Activated T-helper 1 cell treated with anti-CD3 and anti-CD28 coated beads, Interleukin-12 subunit alpha, Interleukin-12 subunit beta, Interleukin-2, Interleukin-4 antibody, amounts not matched to agents 30 ng/mL and 10 ng/mL and 1 ng/mL, durations not matched to agents 14 hours and 24 hours and 36 hours (primary cell): Measurements from ENCODE around the gene ZBTB20. TPM values are rescaled to one million over a fixed set of nuclear protein-coding genes. Genes with fewer than 3 reads are reported as not detected.

Experiments
- DNase-seq: peaks from one replicate; pipeline ENCODE4 v3.0.0; 2021; ENCODE audit warnings: low spot score
- H3K27ac Mint-ChIP-seq: one replicate; pipeline ENCODE4 v1.8.0; 2021; ENCODE audit warnings: mild to moderate bottlenecking, mixed read lengths
- H3K27me3 Mint-ChIP-seq: one replicate; pipeline ENCODE4 v1.8.0; 2022; ENCODE audit warnings: mild to moderate bottlenecking, moderate library complexity, mixed read lengths; ENCODE audit not compliant: insufficient read depth
- H3K36me3 Mint-ChIP-seq: one replicate; pipeline ENCODE4 v1.8.0; 2021; ENCODE audit warnings: low read depth, mixed read lengths
- H3K4me1 Mint-ChIP-seq: one replicate; pipeline ENCODE4 v1.8.0; 2021; ENCODE audit warnings: low read depth, mixed read lengths
- H3K4me3 Mint-ChIP-seq: one replicate; pipeline ENCODE4 v1.8.0; 2021; ENCODE audit warnings: mild to moderate bottlenecking, moderate library complexity, mixed read lengths
- H3K9me3 Mint-ChIP-seq: one replicate; pipeline ENCODE4 v1.8.0; 2021; ENCODE audit warnings: mixed read lengths
- intact Hi-C: fragments of 100-400 bp; cut with micrococcal nuclease; formaldehyde crosslinking; loops from one replicate; pipeline ENCODE4 v1.15.1; 2024
- total RNA-seq: library from RNA; stranded (reverse); gene quantifications from 2 replicates; pipeline ENCODE4 v1.2.3, GENCODE V29; 2022

ZBTB20 gene
- total RNA-seq, 1 donor from 2014 or later = 4.1 TPM

DNA sequence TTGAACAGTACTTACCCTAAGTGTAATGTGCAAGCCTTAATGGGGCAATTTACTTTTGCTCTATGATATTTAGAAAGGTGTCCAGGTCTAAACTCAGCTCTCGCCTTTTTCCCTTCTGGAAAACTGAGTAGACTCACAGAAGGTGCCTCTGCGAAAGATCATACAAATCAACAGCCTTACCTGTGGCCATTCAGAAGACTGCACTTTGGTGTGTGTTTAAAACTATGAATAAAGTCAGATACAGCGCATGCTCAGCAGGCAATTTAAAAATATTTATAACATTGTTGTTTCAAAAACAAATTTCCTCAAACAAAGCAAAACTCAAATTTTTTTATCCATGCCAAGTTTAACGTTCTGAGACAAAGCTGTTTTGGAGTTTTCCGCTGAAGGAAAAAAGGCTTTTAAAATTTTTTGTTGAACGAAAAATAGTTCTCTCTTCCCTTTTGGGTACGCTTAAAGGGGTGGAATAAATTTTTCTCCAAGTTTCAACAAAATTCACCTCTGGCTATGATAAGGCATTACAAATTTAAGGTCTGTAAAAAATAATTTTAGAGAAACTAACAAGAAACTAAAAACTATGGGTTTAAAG, 697.0 kb downstream of the ZBTB20 start:
- peaks cover 11% of the 10 kb centered on the region for H3K27me3 Mint-ChIP-seq
- H3K9me3 Mint-ChIP-seq = no peaks in the 10 kb centered on the region
- no peaks in the 10 kb centered on the region for H3K36me3 Mint-ChIP-seq
- H3K4me1 Mint-ChIP-seq = no peaks in the 10 kb centered on the region
- no peak overlapping the region for H3K27ac Mint-ChIP-seq
- H3K4me3 Mint-ChIP-seq = no peak overlapping the region
- no peak for DNase-seq
- intact Hi-C loops = no loop called here

DNA sequence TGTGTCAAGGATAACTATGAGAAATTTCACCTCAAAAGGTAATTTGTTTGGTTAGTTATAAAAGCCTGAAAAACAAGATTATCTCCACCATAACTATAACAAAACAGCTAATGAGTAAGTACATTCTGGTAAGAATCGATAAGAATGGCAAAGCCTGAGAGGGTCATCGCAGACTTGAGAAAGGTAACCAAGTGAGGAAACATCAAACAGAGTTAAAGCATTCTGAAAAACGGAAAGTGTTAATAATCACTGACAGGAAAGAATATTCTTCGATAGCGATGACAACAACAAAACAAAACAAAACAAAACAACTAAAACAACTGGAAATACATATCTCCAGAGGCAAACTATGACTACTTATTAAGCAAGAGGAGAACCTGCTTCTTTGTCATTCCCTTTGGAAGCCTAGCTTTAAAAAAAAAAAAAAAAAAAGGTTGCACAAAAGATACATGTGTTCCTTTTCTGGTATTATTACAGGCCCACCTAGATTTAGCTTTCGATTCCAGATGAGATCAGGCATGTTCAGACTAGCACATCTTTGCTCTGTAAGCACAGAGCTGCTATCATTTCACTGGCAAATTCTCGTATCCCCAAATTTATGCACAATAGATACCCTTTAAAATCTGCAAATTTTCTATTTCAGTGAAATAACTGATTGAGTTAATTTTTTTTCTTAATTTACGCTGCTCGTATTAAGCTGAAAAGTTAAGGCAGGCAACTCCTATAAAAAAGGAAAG, 697.6 kb downstream of the ZBTB20 start:
- DNase-seq = no peak

DNA sequence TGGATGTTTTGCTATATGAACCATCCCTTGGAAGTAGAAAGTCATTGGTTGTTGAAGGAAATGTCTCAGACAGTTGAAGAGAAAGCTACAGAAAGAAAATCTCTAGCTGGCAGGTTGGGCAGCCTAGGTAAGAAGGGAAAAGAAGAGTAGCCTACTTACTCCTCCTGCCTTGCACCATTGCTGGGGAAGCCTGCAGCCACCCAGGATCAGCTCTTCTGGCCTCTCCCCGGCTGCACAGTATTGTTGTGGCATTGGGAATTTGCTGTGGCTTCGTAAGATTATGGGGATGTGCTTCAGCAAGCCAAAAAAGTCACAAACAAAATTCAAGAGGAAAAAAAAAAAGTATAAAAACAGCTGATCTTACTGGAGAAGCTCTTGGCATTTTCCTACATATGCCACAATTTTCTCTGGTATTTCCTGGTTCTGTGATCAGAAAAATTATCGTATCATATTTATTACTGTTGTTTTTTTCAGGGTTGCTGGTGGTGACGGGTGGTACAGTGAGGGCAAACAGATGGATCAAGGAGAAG, 699.1 kb downstream of the ZBTB20 start:
- H3K27me3 Mint-ChIP-seq = peaks cover 6% of the 10 kb centered on the region

More for the DNA sequence above, 697.6 kb downstream of the ZBTB20 start:
- Mint-ChIP-seq H3K4me3 (no peak overlapping the region), H3K4me1 (no peaks in the 10 kb centered on the region), H3K27me3 (peaks cover 11% of the 10 kb centered on the region), H3K27ac (no peak overlapping the region), H3K36me3 (no peaks in the 10 kb centered on the region), H3K9me3 (no peaks in the 10 kb centered on the region)
- intact Hi-C loops = no loop called here

DNA sequence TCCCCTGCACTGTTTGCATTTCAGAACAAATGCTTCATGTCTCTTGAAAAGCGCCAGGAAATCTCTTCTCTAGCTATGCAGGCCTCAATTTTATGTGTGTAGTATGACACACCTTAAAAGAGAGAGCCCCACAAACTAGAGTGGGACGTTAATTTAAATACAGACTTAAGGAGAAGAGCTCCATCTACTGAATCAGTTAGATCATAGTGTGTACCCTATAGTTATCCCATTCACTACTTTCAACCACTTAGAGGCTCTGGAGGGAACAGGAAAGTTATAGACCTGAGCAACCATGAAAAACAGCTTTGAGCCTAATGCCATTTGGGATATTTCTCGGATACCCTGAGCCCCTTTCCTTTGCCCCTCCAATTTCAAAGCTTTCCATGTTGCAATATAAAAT, 699.5 kb downstream of the ZBTB20 start:
- no peaks in the 10 kb centered on the region for H3K4me1 Mint-ChIP-seq

More for the DNA sequence above, 699.1 kb downstream of the ZBTB20 start:
- Mint-ChIP-seq H3K27ac (no peak overlapping the region), H3K4me3 (no peak overlapping the region), H3K36me3 (no peaks in the 10 kb centered on the region), H3K9me3 (no peaks in the 10 kb centered on the region), H3K4me1 (no peaks in the 10 kb centered on the region)
- no peak for DNase-seq
- intact Hi-C loops = no loop called here

DNA sequence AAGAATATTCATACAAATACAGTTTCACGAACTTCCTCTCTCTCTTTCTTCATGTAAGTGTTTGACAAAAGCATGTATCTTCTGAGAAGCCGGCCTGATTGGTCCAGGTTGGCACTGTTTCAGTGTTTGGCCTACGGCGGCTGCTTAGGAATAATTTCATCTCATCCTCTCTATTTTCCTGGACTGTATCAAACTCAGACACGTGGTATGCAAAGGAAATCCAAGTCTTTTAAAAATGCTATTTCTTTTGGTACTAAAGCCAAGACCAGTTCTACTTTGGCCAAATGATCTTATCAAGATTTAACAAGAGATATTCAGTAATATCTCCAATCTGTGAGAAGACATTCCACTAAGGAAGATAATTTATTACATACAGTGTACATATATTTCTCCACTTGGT, 700.5 kb downstream of the ZBTB20 start:
- DNase-seq = no peak
- Mint-ChIP-seq H3K27me3 (peaks cover 5% of the 10 kb centered on the region), H3K4me1 (no peaks in the 10 kb centered on the region), H3K4me3 (no peak overlapping the region), H3K36me3 (no peaks in the 10 kb centered on the region), H3K9me3 (no peaks in the 10 kb centered on the region), H3K27ac (no peak overlapping the region)
- intact Hi-C loops = no loop called here

More for the DNA sequence above, 699.5 kb downstream of the ZBTB20 start:
- H3K27ac Mint-ChIP-seq = no peak overlapping the region
- H3K4me3 Mint-ChIP-seq = no peak overlapping the region
- intact Hi-C loops = no loop called here
- H3K9me3 Mint-ChIP-seq = no peaks in the 10 kb centered on the region
- H3K27me3 Mint-ChIP-seq = peaks cover 5% of the 10 kb centered on the region
- H3K36me3 Mint-ChIP-seq = no peaks in the 10 kb centered on the region
- DNase-seq = no peak

DNA sequence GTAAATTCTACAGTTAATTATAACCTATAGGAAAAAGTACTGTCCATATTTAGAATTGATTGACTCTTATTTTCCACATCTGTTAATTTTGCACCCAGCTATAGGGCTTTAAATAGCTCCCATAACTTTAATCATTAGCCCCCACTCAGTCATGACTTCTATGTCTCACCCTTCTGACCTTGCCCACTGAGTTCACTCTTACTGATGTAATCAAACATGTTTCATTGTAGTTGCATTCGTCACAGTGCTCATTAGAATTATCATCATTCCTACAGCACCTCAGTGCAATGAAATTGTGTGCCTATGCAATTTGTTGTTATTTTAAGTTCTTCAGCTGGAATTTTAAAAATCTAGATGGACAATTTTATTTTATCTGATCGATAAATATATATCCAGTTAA, 701.9 kb downstream of the ZBTB20 start:
- Mint-ChIP-seq H3K36me3 (no peaks in the 10 kb centered on the region), H3K27ac (no peak overlapping the region), H3K9me3 (no peaks in the 10 kb centered on the region), H3K4me3 (no peak overlapping the region), H3K27me3 (no peaks in the 10 kb centered on the region), H3K4me1 (no peaks in the 10 kb centered on the region)
- no peak for DNase-seq
- intact Hi-C loops = no loop called here

DNA sequence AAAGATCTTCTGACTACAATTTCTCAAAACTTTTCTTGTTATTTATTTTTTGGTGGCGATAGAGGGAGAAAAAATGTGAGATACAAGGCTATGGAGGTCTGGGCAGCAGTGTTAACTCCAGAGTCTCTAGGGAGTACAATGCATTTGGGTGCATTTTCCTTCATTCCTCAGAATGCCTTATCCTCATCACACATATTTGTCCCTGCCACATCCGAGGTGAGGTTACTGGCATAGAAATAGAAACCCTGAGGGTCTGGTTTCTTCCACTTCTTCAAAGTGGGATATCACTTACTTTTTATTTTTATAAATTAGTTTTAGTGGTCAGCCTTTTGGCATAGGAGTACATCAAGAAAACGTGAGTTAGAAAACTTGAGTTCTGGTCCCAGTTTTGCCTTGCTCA, 702.9 kb downstream of the ZBTB20 start:
- DNase-seq = no peak
- Mint-ChIP-seq H3K4me3 (no peak overlapping the region), H3K9me3 (no peaks in the 10 kb centered on the region), H3K4me1 (no peaks in the 10 kb centered on the region), H3K36me3 (no peaks in the 10 kb centered on the region), H3K27ac (no peak overlapping the region), H3K27me3 (no peaks in the 10 kb centered on the region)
- intact Hi-C loops = no loop called here

DNA sequence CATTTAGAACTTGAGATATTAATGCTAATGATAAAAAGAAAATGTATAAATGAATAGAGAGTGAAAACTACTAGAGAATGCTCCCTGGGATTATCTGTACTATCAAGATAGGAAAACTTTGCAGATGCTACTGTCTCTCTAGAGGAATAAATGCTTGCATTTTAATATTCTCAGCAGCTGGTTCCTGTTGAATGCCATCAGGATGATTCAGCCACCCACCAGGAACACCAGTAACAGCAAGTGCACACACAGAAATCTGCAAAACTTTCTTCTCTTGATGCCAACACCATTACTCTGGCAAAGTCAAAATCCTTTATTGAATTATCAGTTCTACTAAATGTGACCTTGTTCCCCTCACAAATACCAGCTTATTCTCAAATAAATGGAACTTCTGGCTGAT, 704.8 kb downstream of the ZBTB20 start:
- Mint-ChIP-seq H3K27ac (no peak overlapping the region), H3K27me3 (no peaks in the 10 kb centered on the region)

DNA sequence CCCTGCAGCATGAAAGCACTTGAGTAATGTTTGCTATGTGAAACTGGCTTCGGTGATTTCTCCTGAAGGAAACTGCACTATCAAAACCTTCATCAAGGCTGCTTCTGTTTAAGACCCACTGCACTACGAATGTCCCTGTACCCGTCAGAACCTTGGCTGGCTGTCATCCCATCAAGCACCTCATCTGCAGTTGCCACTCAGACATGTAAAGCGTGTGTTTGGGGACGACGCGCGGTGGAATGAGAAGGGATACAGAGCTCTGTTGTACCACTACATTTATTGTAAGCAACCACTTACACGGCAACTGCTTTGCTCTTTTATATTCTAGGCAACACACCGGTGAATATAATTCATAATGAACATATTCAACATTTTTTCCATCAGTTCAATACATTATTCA, 705.7 kb downstream of the ZBTB20 start:
- intact Hi-C loops = no loop called here
- H3K4me3 Mint-ChIP-seq = no peak overlapping the region
- H3K27ac Mint-ChIP-seq = no peak overlapping the region
- no peaks in the 10 kb centered on the region for H3K27me3 Mint-ChIP-seq
- no peaks in the 10 kb centered on the region for H3K9me3 Mint-ChIP-seq
- H3K4me1 Mint-ChIP-seq = no peaks in the 10 kb centered on the region
- no peaks in the 10 kb centered on the region for H3K36me3 Mint-ChIP-seq
- no peak for DNase-seq

More for the DNA sequence above, 704.8 kb downstream of the ZBTB20 start:
- H3K4me3 Mint-ChIP-seq = no peak overlapping the region
- H3K36me3 Mint-ChIP-seq = no peaks in the 10 kb centered on the region
- H3K4me1 Mint-ChIP-seq = no peaks in the 10 kb centered on the region
- no peak for DNase-seq
- no peaks in the 10 kb centered on the region for H3K9me3 Mint-ChIP-seq
- intact Hi-C loops = no loop called here

DNA sequence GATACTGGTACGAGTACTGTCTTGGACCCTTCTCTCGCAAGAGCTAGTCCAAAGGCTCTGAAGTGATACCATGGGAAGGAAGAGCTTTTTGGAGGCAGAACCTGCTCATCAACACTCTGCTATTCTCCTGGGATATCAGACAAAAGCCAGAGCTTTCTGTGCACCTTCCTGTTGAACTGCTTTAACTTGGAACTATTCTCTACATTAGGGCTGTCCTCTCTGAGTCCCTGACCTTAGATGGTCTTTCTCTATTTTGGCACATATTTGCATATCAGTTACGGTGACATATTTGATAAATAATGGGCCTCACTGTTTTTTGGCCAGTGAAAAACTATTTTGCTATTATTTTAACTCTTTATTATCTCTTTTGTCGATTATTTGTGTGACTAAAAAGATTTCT, 706.4 kb downstream of the ZBTB20 start:
- Mint-ChIP-seq H3K27ac (no peak overlapping the region), H3K36me3 (no peaks in the 10 kb centered on the region)

DNA sequence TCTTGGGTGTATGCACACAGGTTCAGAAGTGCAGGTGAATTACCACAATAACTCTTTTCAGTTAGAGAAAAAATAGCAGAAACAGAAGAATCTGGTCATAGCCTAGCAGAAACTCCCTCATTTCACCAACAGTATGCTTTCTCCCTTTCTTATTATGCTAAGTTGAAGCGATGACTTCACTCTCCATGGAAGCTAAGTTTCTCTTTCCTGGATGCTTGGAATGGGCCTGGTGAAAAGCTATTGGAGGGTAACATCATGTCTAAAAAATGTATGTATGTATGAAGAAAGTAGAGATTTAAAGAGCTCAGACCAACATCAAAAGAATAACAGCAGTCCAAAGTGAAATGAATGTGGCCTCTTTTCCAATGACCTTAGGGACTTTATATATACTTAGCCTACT, 707.8 kb downstream of the ZBTB20 start:
- H3K4me1 Mint-ChIP-seq = no peaks in the 10 kb centered on the region
- intact Hi-C loops = no loop called here
- no peak for DNase-seq
- no peak overlapping the region for H3K27ac Mint-ChIP-seq
- no peaks in the 10 kb centered on the region for H3K9me3 Mint-ChIP-seq
- no peaks in the 10 kb centered on the region for H3K36me3 Mint-ChIP-seq
- no peak overlapping the region for H3K4me3 Mint-ChIP-seq
- no peaks in the 10 kb centered on the region for H3K27me3 Mint-ChIP-seq

More for the DNA sequence above, 706.4 kb downstream of the ZBTB20 start:
- Mint-ChIP-seq H3K4me1 (no peaks in the 10 kb centered on the region), H3K9me3 (no peaks in the 10 kb centered on the region), H3K27me3 (no peaks in the 10 kb centered on the region), H3K4me3 (no peak overlapping the region)
- no peak for DNase-seq
- intact Hi-C loops = no loop called here

DNA sequence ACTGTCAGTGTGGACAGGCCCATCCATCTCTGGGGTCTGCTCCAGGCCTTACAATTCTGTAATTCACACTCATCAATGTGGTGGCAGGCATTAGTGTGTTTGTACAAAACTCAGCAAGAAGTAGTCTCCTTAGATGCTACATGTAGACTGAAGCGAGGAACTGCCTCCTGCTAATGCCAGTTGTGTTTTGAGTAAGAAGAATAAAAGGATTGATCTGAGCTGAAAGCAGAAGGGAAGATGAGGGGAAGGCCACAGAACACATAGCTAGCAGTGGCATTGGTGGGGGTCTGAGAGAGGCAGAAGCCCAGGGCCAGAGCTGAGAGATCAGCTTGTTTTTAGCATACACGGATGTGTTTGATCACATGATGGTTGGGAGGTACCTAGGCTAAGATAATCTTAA, 709.2 kb downstream of the ZBTB20 start:
- intact Hi-C loops = no loop called here
- DNase-seq = no peak
- Mint-ChIP-seq H3K27ac (no peak overlapping the region), H3K4me1 (no peaks in the 10 kb centered on the region), H3K4me3 (no peak overlapping the region), H3K36me3 (no peaks in the 10 kb centered on the region), H3K27me3 (no peaks in the 10 kb centered on the region), H3K9me3 (no peaks in the 10 kb centered on the region)

DNA sequence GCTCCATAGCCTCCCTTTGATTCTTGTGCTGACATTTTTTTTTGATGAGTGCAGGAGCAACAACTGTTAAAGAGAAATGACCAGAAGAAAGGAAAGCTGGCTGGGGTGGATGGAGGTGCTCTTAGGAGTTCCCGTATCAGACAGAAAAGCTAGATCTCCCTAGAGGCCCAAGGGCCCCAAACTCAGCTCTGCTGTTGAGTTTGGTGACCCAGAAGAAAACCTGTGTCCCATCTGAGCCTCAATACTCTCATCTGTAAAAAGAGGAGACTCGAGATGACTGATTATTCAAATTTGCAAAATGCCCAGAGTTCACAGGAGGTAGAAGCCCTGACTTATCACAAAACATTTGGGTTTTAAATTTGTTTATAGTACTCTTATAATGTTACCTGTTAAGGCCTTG, 710.9 kb downstream of the ZBTB20 start:
- Mint-ChIP-seq H3K27me3 (no peaks in the 10 kb centered on the region), H3K9me3 (no peaks in the 10 kb centered on the region), H3K27ac (no peak overlapping the region), H3K36me3 (no peaks in the 10 kb centered on the region), H3K4me3 (no peak overlapping the region), H3K4me1 (no peaks in the 10 kb centered on the region)
- DNase-seq = no peak
- intact Hi-C loops = no loop called here
